GM18868 (cell line): ENCODE data around the gene APOBEC3A.
"Not testable (repeated sequence)": the region's sequence is repeated elsewhere in the genome, so short reads cannot be mapped to it uniquely, and the experiment has no call there.

Experiments
- ATAC-seq: cut with Tn5 transposase; IDR thresholded peaks from one replicate; pipeline ENCODE4 v1.9.1; 2021; ENCODE audit warnings: mild to moderate bottlenecking, moderate library complexity; ENCODE audit not compliant: unreplicated experiment

APOBEC3A gene

GRCh38 chr22:38977289-38977688 is 19.9 kb downstream of the APOBEC3A start:
- not testable (repeated sequence) for ATAC-seq

GRCh38 chr22:38980587-38980986 is 23.2 kb downstream of the APOBEC3A start:
- ATAC-seq: not testable (repeated sequence)

GRCh38 chr22:38981005-38981991 is 23.9 kb downstream of the APOBEC3A start:
- peak; percentile 2 for ATAC-seq

GRCh38 chr22:38981992-38982927 is 24.9 kb downstream of the APOBEC3A start, which contains the start of gene APOBEC3B:
TSS of gene APOBEC3B (plus strand) at chr22:38982347. CDS start at chr22:38982454, 107 bp downstream.
- peak; percentile 48 for ATAC-seq

GRCh38 chr22:38984224-38984623 is 26.8 kb downstream of the APOBEC3A start:
- no peak for ATAC-seq

GRCh38 chr22:38984784-38985757 is 27.7 kb downstream of the APOBEC3A start:
- peak; percentile 66 for ATAC-seq

- ATAC-seq: no peak
These were observed 29.2 kb downstream of the APOBEC3A start for GRCh38 chr22:38986629-38987028.

- ATAC-seq: no peak
These were observed 29.9 kb downstream of the APOBEC3A start for GRCh38 chr22:38987171-38987895.

GRCh38 chr22:38989466-38989865 is 32.1 kb downstream of the APOBEC3A start:
- ATAC-seq: no peak

- ATAC-seq: not testable (repeated sequence)
These were observed 35.5 kb downstream of the APOBEC3A start for GRCh38 chr22:38992871-38993371.

GRCh38 chr22:38996105-38996504 is 38.7 kb downstream of the APOBEC3A start:
- ATAC-seq: no peak

GRCh38 chr22:38997518-38997917 is 40.1 kb downstream of the APOBEC3A start:
- no peak for ATAC-seq

- ATAC-seq: no peak
These were observed 45.8 kb downstream of the APOBEC3A start for GRCh38 chr22:39003165-39003638.

- no peak for ATAC-seq
These were observed 49.8 kb downstream of the APOBEC3A start for GRCh38 chr22:39007177-39007576.

- not testable (repeated sequence) for ATAC-seq
These were observed 51.0 kb downstream of the APOBEC3A start for GRCh38 chr22:39008271-39008850.

- ATAC-seq: no peak
These were observed 53.5 kb downstream of the APOBEC3A start for GRCh38 chr22:39010946-39011345.
